ENCODE measurements around the gene TAB2. TPM values are rescaled to one million over a fixed set of nuclear protein-coding genes. Genes with fewer than 3 reads are reported as not detected.

TAB2 gene
- polyA plus RNA-seq, 3 donors from 2014 or later, result 1.1 to 8.5 (median 3.8) TPM

DNA sequence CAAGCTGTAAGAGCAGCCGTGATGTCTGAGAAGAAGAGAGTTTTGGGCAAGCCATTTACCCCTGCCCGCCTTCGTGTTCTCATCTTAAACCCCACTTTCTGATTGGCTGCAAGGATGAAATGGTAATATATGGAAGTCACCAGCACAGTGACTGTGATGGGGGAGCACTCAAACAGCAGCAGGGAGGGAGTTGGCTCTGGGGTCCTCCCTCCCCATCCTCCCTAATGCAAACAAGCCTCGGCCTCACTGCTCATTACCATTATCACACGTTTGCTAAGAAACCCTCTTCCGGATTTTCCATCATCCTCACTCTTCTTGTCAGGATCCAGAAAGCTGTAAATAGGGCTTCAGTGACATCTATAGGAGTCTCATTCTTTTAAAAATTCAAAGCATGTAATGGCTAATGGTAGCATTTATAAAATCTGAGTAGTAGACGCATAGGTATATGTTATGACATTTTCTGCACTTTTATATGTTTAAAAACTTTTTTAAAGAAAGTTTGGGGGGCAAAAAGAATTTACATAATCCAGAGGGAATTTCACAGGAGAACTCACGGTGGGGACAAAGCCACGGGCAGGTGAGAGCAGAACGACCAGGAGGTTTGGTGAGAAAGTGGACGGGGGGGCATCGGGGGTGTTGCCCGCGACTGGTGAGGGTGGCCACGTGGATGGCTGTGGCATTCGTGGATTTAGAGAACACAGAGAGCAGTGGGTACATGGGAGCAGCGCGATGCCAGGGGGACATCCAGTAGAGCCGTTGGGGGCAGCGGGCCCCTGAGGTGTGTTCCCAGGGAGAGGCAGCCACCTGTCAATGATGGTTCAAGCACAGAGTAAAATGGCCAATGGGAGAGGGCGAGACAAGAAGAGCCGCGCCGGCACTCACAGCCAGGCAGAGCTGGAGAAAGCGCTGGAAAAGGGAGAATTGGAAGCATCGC is 112.2 kb downstream of the TAB2 start:
- no peak for DNase-seq
- Mint-ChIP-seq H3K27me3 (ENCODE audit: low read depth in 3 of 3) (peaks cover 0 to 5% (median 1%) of the 10 kb centered on the region in 3 donors), H3K27ac (no peak overlapping the region), H3K9me3 (no peaks in the 10 kb centered on the region), H3K4me3 (no peak overlapping the region), H3K36me3 (peaks cover 0 to 4% (median 0%) of the 10 kb centered on the region in 3 donors), H3K4me1 (peaks cover 0 to 2% of the 10 kb centered on the region in 2 donors)

DNA sequence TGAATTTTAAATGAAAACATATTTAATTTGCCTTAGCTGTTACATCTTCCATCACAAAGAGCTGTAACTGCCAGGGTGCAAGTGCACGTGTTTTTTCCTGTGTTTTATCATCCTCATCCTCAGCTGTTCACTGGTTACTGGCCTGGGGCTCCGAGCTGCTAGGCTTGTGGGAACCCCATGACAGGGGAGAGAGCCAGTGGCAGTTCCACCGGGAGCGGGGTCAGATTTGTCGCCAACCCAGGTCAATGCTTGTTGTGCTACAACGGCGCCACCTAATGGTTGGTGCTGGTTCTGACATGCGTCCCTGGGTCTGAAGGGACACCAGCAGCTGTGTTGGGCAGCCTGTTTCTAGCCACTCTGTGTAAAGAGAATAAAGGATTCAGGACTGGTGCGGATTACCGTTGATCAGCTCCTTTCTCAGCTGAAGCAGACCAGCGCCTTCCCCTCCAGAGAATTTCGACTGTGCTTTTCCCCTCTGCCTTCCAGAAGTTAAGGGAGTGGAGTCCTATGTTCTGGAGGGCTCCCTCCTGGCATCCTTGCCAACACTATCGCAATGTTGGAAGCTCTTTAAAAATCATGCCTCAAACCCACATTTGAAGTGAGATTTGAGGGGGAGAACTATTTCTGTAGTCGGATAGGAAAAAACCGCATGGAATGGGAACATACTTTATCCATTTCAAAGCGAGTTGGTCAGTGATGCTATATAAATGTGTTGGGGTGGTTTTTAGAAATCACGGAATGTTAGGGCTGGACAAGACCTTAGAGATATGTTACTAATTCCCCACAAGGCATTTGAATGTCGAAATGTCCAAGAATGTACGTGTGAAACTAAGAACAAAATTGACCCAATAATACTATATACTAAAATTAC is 114.6 kb downstream of the TAB2 start:
- Mint-ChIP-seq H3K4me1 (peaks cover 2% of the 10 kb centered on the region in 2 donors), H3K36me3 (no peaks in the 10 kb centered on the region), H3K27me3 (ENCODE audit: low read depth in 3 of 3) (peaks cover 1 to 5% (median 3%) of the 10 kb centered on the region in 3 donors), H3K4me3 (peak overlapping the region in 1 of 5 donors; percentile 44), H3K27ac (no peak overlapping the region), H3K9me3 (no peaks in the 10 kb centered on the region)
- peak; percentile 71 to 78 (median 75) for DNase-seq

GRCh38 chr6:149433405-149433804 is 115.9 kb downstream of the TAB2 start:
- Mint-ChIP-seq H3K4me1 (peaks cover 2 to 6% of the 10 kb centered on the region in 2 donors), H3K27ac (no peak overlapping the region), H3K36me3 (no peaks in the 10 kb centered on the region), H3K9me3 (no peaks in the 10 kb centered on the region), H3K27me3 (ENCODE audit: low read depth in 3 of 3) (peaks cover 1 to 5% (median 3%) of the 10 kb centered on the region in 3 donors), H3K4me3 (no peak overlapping the region)
- DNase-seq, result no peak

GRCh38 chr6:149433881-149434280 is 116.4 kb downstream of the TAB2 start:
- Mint-ChIP-seq H3K4me3 (no peak overlapping the region), H3K27ac (no peak overlapping the region), H3K27me3 (ENCODE audit: low read depth in 3 of 3) (peaks cover 1 to 5% (median 5%) of the 10 kb centered on the region in 3 donors), H3K36me3 (no peaks in the 10 kb centered on the region), H3K9me3 (no peaks in the 10 kb centered on the region), H3K4me1 (peaks cover 2 to 6% of the 10 kb centered on the region in 2 donors)
- DNase-seq, result no peak

- DNase-seq, result no peak
- no peaks in the 10 kb centered on the region for H3K36me3 Mint-ChIP-seq
- no peak overlapping the region for H3K4me3 Mint-ChIP-seq
- H3K9me3 Mint-ChIP-seq, result no peaks in the 10 kb centered on the region
- H3K27ac Mint-ChIP-seq, result no peak overlapping the region
- H3K27me3 Mint-ChIP-seq (ENCODE audit: low read depth in 3 of 3), result peaks cover 0 to 5% (median 0%) of the 10 kb centered on the region in 3 donors
- peaks cover 2 to 6% of the 10 kb centered on the region in 2 donors for H3K4me1 Mint-ChIP-seq
Observed at GRCh38 chr6:149435919-149436586, 118.5 kb downstream of the TAB2 start.

- Mint-ChIP-seq H3K36me3 (no peaks in the 10 kb centered on the region), H3K4me3 (no peak overlapping the region), H3K27ac (no peak overlapping the region), H3K27me3 (ENCODE audit: low read depth in 3 of 3) (peaks cover 0 to 5% (median 0%) of the 10 kb centered on the region in 3 donors), H3K4me1 (peaks cover 2 to 6% of the 10 kb centered on the region in 2 donors), H3K9me3 (no peaks in the 10 kb centered on the region)
- no peak for DNase-seq
Observed at GRCh38 chr6:149436647-149437046, 119.1 kb downstream of the TAB2 start.

GRCh38 chr6:149437212-149437611 is 119.7 kb downstream of the TAB2 start:
- Mint-ChIP-seq H3K9me3 (no peaks in the 10 kb centered on the region), H3K4me1 (peaks cover 0 to 6% of the 10 kb centered on the region in 2 donors), H3K4me3 (no peak overlapping the region), H3K27me3 (ENCODE audit: low read depth in 3 of 3) (peaks cover 0 to 5% (median 0%) of the 10 kb centered on the region in 3 donors), H3K27ac (no peak overlapping the region), H3K36me3 (no peaks in the 10 kb centered on the region)
- DNase-seq, result no peak

- H3K27ac Mint-ChIP-seq, result no peak overlapping the region
- peaks cover 0 to 6% of the 10 kb centered on the region in 2 donors for H3K4me1 Mint-ChIP-seq
- no peaks in the 10 kb centered on the region for H3K9me3 Mint-ChIP-seq
- H3K36me3 Mint-ChIP-seq, result no peaks in the 10 kb centered on the region
- H3K4me3 Mint-ChIP-seq, result no peak overlapping the region
- DNase-seq, result no peak
- peaks cover 0 to 5% (median 2%) of the 10 kb centered on the region in 3 donors for H3K27me3 Mint-ChIP-seq (ENCODE audit: low read depth in 3 of 3)
Observed at GRCh38 chr6:149438855-149439254, 121.3 kb downstream of the TAB2 start.

DNA sequence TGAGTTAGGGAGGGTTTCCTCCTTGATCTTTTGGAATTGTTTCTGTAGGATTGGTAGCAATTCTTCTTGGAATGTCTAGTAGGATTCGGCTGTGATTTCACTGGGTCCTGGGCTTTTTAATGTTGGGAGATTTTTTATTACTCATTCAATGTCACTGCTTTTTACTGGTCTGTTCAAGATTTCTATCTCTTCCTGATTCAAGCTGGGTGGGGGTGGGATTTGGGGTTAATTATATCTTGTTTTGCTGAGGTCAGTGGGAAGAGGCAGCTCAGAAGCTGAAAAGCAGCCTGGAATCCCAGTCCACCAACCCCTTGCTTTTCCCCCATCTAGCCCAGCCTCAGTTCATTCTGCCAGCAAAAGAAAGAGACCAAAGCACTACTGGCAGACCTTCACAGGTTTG is 122.1 kb downstream of the TAB2 start:
- Mint-ChIP-seq H3K4me3 (no peak overlapping the region), H3K9me3 (no peaks in the 10 kb centered on the region), H3K36me3 (no peaks in the 10 kb centered on the region), H3K27me3 (ENCODE audit: low read depth in 3 of 3) (peaks cover 0 to 6% (median 2%) of the 10 kb centered on the region in 3 donors), H3K4me1 (peaks cover 0 to 6% of the 10 kb centered on the region in 2 donors), H3K27ac (no peak overlapping the region)
- DNase-seq, result no peak

DNA sequence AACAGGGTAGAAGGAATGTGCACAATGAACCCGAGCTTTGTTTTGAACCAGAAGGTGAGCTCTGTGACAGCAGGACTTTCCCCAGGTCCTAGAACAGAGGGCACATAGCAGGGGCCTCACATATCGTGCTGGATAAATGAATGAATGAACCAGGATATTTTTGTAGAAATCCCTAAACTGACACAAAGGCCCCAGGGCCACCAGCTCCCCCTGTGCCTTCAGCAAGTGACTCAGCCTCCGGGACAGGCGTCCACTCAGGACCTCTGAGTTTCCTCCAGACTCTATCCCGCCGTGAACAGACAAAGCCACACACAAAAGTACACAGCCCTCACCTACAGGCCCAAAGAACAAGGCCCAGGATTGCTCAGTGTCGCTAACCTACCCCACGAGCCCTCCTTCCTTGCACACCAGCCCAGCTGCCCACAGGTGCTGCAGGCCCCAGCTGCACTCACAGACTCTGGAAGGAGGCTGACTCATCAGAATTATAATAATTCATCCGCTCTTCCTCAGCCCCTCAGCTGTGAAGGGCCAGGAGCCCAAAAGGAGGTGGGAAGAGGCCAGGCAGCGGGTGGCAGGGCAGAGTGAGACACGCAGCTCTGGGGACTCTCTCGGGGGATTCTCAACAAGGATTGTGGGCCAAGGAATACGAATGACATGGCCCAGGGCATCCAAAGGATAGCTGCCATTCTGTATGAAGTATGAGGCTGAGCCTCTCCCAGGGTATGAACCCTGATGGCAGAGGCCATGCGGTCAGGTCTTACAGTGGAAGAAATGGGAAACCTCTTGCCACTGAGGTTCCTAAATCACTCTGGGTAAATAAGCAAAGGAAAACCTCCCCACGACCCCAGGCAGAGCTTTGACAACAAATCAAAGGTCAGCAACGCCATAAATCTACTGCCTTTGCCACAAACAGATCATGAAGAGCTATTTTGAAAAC is 123.5 kb downstream of the TAB2 start:
- Mint-ChIP-seq H3K27me3 (ENCODE audit: low read depth in 3 of 3) (peaks cover 0 to 4% (median 2%) of the 10 kb centered on the region in 3 donors), H3K27ac (no peak overlapping the region), H3K4me1 (peaks cover 0 to 6% of the 10 kb centered on the region in 2 donors), H3K4me3 (no peak overlapping the region), H3K9me3 (no peaks in the 10 kb centered on the region), H3K36me3 (no peaks in the 10 kb centered on the region)
- DNase-seq, result no peak

DNA sequence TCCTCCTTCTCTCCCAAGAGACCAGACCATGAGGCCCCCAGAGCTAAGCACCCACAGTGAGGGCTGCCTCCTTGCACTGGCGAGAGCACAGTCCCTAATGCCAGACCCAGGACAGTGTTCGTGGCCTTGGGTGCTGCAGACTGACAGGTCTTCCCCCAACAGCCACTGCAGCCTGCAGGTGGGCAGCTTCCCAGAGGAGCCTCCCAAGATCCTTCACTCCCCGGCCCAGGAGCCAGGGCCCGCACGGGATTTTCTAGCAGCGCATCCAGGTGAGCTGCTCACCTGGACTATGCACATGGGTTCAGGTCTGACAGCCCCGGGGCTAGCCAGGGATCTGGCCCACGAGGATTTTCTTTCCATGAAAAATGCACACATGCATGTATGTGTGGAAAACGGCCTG is 124.2 kb downstream of the TAB2 start:
- Mint-ChIP-seq H3K9me3 (no peaks in the 10 kb centered on the region), H3K4me1 (peaks cover 0 to 6% of the 10 kb centered on the region in 2 donors), H3K27me3 (ENCODE audit: low read depth in 3 of 3) (peaks cover 0 to 4% (median 4%) of the 10 kb centered on the region in 3 donors), H3K36me3 (no peaks in the 10 kb centered on the region), H3K27ac (no peak overlapping the region), H3K4me3 (no peak overlapping the region)
- DNase-seq, result no peak

DNA sequence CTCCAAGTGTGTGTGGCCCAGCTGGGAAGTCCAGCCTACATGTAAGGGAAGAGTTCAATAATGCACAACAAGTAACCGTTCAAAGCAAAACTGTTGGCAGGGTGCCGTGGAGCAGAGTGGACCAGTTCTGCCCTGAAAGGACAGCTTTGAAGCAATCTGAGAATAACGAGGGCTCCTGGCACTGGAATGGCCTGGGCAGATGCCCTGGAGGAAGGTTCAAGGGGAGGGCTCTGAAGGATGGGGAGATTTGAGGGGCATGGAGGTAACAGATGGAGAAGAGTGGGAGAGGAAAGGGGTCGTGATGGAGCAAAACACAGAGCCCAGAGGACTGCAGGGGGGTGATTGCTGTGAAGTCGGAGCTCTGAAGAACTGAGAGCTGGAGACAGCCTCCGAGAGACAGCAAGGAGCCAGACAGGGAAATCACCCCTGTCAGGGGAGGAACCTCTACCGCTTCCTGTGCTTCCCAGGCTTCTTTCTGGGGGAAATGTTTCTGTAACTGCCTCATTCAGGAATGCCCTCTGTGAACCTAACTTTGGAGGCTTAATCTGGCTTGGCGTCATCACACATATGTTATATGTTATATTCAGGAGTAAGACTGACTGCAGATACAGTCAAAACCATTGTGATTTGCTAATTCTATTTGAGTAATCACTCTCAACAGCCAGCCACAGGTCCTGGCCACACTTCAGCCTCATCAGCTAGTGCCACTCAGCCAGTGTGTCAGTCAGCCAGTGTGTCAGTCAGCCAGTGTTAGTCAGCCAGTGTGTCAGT is 126.1 kb downstream of the TAB2 start:
- DNase-seq, result no peak
- peaks cover 0 to 6% (median 5%) of the 10 kb centered on the region in 3 donors for H3K27me3 Mint-ChIP-seq (ENCODE audit: low read depth in 3 of 3)
- no peaks in the 10 kb centered on the region for H3K4me1 Mint-ChIP-seq
- H3K36me3 Mint-ChIP-seq, result no peaks in the 10 kb centered on the region
- no peak overlapping the region for H3K27ac Mint-ChIP-seq
- no peaks in the 10 kb centered on the region for H3K9me3 Mint-ChIP-seq
- no peak overlapping the region for H3K4me3 Mint-ChIP-seq

Measured in immature natural killer cell (primary cell).